Stimulated activated CD4-positive, alpha-beta T cell treated with anti-CD3 and anti-CD28 coated beads, Interleukin-4, amount 100 ng/mL, for 24 hours (primary cell): ENCODE results near the gene ZFHX3.
"Not testable (repeated sequence)": the region's sequence is repeated elsewhere in the genome, so short reads cannot be mapped to it uniquely, and the experiment has no call there.

ENCODE experiments used
- DNase-seq: peaks from one replicate; pipeline ENCODE4 v3.0.0-alpha.2; 2020

Gene ZFHX3

GRCh38 chr16:73047536-73048291 is at the start of gene ZFHX3:
Gene ZFHX3 (minus strand): TSS chr16:73048128. CDS start chr16:72960145, 87,983 bp downstream.
- DNase-seq, result peak; percentile 18

- DNase-seq, result no peak
Observed at GRCh38 chr16:73096510-73096909, 48.6 kb upstream of the ZFHX3 start.

GRCh38 chr16:73095885-73096421 is 48.0 kb upstream of the ZFHX3 start:
- DNase-seq, result no peak

- DNase-seq, result no peak
Observed at GRCh38 chr16:73095142-73095820, 47.4 kb upstream of the ZFHX3 start.

GRCh38 chr16:73094371-73094770 is 46.4 kb upstream of the ZFHX3 start:
- DNase-seq, result no peak

- no peak for DNase-seq
Observed at GRCh38 chr16:73093146-73094144, 45.5 kb upstream of the ZFHX3 start.

- no peak for DNase-seq
Observed at GRCh38 chr16:73092236-73092781, 44.4 kb upstream of the ZFHX3 start.

- no peak for DNase-seq
Observed at GRCh38 chr16:73091174-73091573, 43.2 kb upstream of the ZFHX3 start.

- DNase-seq, result no peak
Observed at GRCh38 chr16:73089420-73089819, 41.5 kb upstream of the ZFHX3 start.

- DNase-seq, result no peak
Observed at GRCh38 chr16:73086108-73086507, 38.2 kb upstream of the ZFHX3 start.

- no peak for DNase-seq
Observed at GRCh38 chr16:73083271-73083670, 35.3 kb upstream of the ZFHX3 start.

- DNase-seq, result not testable (repeated sequence)
Observed at GRCh38 chr16:73082634-73083051, 34.7 kb upstream of the ZFHX3 start.

GRCh38 chr16:73080931-73081330 is 33.0 kb upstream of the ZFHX3 start:
- no peak for DNase-seq

GRCh38 chr16:73076324-73076810 is 28.4 kb upstream of the ZFHX3 start:
- no peak for DNase-seq

GRCh38 chr16:73074382-73074781 is 26.5 kb upstream of the ZFHX3 start:
- DNase-seq, result no peak

- DNase-seq, result not testable (repeated sequence)
Observed at GRCh38 chr16:73072051-73072450, 24.1 kb upstream of the ZFHX3 start.

- DNase-seq, result no peak
Observed at GRCh38 chr16:73071131-73071940, 23.4 kb upstream of the ZFHX3 start.

- no peak for DNase-seq
Observed at GRCh38 chr16:73069581-73070262, 21.8 kb upstream of the ZFHX3 start.

- DNase-seq, result no peak
Observed at GRCh38 chr16:73068541-73069401, 20.8 kb upstream of the ZFHX3 start.
